GM12875 (cell line): ENCODE measurements around the gene DENND1B.

Experiments
- H3K4me3 ChIP-seq: one replicate; pipeline ENCODE4 v1.5.1; 2011; ENCODE audit warnings: low read depth, low read length, control low read depth
- TF ChIP-seq, protein P1 (sequence below): IDR thresholded peaks from 2 replicates; pipeline ENCODE4 v1.5.1; 2011; ENCODE audit warnings: low read depth, mild to moderate bottlenecking, control low read depth, inconsistent platforms, low read length, moderate library complexity, borderline replicate concordance; ENCODE audit not compliant: insufficient read depth

Gene DENND1B

DNA sequence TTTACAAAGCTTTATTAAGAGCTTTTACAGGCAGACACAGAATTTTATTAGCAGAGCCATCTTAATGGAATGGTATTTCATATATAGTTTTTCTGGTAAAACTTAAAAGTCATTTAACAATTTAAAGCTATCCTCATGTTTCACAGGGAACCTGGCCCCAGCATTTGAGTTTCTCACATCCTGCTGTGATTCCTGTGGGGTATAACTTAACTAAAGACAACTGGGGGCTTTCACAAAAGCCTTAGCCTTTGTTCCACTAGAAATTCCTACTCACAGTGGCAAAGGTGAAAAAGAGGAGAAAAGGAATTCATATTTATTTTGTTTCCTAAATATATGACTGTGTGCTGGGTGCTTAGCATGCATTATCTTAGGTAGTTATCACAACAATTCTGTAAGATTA lies 233.9 kb downstream of the DENND1B start:
- no peak overlapping the region for H3K4me3 ChIP-seq
- TF ChIP-seq, protein P1, sequence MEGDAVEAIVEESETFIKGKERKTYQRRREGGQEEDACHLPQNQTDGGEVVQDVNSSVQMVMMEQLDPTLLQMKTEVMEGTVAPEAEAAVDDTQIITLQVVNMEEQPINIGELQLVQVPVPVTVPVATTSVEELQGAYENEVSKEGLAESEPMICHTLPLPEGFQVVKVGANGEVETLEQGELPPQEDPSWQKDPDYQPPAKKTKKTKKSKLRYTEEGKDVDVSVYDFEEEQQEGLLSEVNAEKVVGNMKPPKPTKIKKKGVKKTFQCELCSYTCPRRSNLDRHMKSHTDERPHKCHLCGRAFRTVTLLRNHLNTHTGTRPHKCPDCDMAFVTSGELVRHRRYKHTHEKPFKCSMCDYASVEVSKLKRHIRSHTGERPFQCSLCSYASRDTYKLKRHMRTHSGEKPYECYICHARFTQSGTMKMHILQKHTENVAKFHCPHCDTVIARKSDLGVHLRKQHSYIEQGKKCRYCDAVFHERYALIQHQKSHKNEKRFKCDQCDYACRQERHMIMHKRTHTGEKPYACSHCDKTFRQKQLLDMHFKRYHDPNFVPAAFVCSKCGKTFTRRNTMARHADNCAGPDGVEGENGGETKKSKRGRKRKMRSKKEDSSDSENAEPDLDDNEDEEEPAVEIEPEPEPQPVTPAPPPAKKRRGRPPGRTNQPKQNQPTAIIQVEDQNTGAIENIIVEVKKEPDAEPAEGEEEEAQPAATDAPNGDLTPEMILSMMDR = no peak

DNA sequence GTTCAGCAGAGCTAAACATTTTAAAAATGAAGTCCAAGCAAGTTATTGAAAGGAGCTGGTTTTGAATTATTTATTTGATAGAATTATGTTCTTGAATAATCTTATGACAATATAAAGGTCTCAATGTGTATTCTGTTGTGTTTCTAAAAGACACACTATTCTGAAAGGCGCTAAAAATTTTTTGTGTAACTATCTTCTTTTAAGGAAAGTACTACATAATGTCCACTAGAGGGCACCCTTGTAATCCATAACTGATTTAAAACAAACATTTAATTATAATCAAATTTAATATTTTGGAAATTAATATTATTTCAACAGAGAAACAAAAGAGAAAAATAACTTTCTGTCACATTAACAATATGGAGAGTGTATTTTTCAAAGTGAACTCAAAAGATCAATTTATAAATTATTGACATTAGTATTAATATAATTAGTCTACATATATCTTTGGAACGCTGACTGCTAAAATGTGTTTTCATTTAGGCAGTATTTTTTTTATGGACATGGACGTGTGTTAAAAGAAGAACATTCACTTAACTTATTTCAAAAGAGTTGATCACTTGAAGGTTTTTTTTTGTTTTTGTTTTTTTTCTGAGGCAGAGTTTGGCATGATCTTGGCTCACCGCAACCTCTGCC lies 248.4 kb downstream of the DENND1B start:
- H3K4me3 ChIP-seq = no peak overlapping the region
- TF ChIP-seq, protein P1 = no peak

DNA sequence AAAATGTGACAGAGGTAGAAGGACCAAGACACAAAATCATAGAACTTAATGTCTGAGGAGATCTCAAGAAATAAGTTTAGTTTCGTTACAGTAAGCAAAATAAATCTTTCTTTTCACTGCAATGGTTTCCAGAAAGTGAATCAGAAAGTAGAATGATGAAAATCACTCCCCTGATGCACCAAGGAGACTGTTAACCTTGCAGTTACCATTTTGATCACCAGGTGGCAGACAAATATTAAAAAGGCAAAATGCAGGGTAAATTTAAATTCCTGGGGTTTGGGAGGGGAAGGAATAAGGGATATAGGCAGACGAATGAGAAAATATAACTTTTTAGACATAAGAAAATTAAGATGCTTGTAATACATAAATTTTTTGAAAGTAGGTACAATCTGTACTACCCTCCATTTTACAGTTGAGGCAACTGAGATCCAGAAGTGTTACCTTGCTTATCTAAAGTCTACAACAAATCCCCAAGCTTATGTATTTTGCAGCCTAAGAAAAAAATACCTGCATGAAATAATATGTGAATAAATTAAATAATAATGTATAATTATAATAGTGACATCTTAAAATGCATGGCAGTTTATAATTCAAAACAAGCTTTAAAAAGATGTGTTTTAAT lies 254.1 kb downstream of the DENND1B start:
- TF ChIP-seq, protein P1 = peak; percentile 50; the same call in 1 of the 2 replicates
- H3K4me3 ChIP-seq = no peak overlapping the region

DNA sequence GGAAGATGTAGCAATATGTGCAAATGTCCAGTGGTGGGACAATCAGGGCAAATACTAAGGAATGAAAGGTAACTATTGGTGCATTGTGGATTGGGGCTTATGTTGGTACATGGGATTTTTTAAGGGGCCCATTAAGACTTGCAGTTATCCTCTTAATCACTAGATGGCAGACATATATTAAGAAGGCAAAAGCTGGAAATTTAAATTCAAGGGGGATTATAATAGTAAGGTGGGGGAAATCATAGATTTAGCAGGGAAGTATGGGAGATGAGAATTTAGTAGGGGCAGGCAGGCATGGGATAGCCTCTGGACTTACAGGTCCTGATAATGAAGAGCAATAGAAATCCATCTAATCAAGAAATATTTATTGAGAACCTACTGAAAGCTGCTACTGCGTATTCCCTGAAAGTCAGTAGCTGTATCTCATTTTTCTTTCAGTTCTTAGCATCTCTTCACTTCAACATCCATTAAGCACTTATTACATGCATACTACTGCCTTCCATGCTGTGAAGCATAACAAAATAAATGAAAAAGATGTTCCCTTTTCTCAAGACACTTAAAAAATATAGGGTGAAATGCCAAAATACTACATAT lies 255.4 kb downstream of the DENND1B start:
- TF ChIP-seq, protein P1 = peak; percentile 27; the same call in 1 of the 2 replicates

DNA sequence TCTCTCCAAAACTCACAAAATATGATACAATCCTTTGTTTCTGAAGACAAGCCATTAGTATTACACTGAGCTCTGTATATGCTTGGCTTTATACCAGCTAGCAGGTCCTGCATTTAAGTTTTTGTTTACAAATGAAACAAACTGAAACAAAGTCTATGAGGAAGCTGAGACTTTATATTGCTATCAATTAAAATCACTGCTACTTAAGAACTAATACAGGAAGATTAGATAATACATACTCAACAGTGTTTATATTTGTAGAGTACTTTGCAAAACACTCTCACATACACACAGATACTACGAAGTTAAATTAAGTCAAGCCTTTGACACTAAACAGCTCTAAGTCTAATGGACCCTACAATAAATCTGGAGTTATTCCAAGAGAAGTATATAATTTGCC lies 259.9 kb downstream of the DENND1B start:
- TF ChIP-seq, protein P1 = no peak

More for the DNA sequence above, 255.4 kb downstream of the DENND1B start:
- H3K4me3 ChIP-seq = no peak overlapping the region

DNA sequence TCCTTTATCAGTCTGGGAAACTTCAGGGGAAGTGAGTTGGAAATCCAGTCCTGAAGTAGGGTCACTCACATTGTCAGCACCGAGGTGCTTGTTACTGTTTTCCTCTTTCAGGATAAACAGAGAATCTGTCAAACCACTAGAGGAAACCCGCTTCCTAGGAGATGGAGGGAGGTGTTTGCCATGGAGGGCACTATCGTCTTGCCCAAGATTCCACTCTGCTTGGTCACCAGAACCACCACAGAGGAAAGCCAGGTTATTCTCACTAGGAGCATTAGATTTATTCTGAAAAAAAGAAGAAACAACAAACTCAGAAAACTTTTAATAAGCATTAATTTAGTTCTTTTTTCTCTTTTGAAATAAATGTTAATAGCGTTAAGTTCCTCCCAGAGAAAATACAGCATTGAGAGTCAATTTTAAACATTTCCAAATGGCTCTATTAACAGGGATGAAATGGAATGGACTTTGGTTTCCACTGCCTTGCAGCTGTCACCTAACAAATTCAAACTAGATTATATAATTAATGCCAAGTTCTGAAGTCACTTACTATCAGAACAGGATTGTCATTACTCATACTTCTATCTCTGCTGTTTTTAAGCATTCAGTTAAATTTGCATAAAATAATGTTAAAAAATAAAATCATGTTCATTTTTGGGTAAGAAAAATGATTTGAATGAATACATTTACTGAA lies 264.4 kb downstream of the DENND1B start:
- TF ChIP-seq, protein P1 = no peak
- no peak overlapping the region for H3K4me3 ChIP-seq

More for the DNA sequence above, 259.9 kb downstream of the DENND1B start:
- H3K4me3 ChIP-seq = no peak overlapping the region
